Measurements from ENCODE around the gene MGLL.

DNA sequence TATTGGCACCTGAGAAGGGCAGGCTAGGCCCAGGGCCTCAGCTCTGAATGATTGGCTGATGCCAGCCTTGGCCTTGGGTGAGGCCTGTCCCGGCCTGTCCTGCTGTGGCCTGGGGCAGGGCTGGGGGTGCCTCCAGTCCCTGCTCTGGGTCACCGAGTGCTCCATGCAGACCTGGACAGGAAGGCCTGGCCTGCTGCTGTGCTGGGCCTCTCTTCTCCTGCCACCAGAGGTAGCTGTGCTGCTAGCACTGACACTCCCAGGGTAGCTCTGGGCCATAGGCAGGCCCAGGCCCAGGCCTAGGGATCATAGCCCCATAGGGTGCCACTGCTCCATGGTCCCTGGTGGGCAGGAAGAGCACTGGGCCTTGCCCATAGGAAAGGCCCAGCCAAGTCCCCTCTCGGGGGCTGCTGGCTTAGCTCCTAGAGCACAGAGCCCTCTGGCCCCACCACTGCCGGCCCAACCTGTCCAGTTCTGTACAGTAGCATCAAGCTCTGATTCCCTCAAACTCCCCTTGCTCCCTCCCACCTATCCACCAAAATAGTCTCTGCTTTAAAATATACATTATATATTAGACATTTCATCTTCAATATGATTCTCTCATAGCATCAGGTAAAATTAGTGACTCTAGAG lies 131.4 kb downstream of the MGLL start:
- TF ChIP-seq, protein P1, sequence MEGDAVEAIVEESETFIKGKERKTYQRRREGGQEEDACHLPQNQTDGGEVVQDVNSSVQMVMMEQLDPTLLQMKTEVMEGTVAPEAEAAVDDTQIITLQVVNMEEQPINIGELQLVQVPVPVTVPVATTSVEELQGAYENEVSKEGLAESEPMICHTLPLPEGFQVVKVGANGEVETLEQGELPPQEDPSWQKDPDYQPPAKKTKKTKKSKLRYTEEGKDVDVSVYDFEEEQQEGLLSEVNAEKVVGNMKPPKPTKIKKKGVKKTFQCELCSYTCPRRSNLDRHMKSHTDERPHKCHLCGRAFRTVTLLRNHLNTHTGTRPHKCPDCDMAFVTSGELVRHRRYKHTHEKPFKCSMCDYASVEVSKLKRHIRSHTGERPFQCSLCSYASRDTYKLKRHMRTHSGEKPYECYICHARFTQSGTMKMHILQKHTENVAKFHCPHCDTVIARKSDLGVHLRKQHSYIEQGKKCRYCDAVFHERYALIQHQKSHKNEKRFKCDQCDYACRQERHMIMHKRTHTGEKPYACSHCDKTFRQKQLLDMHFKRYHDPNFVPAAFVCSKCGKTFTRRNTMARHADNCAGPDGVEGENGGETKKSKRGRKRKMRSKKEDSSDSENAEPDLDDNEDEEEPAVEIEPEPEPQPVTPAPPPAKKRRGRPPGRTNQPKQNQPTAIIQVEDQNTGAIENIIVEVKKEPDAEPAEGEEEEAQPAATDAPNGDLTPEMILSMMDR (IDR thresholded peaks at IDR 0.05) = peak in 3 of 4 experiments; percentile 12 to 45 (median 32)
- no peak for TF ChIP-seq POLR2A (IDR thresholded peaks at IDR 0.05)
